ENCODE data around the gene PIAS1. TPM values are rescaled to one million over a fixed set of nuclear protein-coding genes. Genes with fewer than 3 reads are reported as not detected.
A peak's percentile ranks its signal among the peaks of the same experiment; 100 is the strongest.
"Not testable (repeated sequence)": the region's sequence is repeated elsewhere in the genome, so short reads cannot be mapped to it uniquely, and the experiment has no call there.

Gene PIAS1
- total RNA-seq, 2 donors from 2014 or later = 76.7 to 81.9 TPM

DNA sequence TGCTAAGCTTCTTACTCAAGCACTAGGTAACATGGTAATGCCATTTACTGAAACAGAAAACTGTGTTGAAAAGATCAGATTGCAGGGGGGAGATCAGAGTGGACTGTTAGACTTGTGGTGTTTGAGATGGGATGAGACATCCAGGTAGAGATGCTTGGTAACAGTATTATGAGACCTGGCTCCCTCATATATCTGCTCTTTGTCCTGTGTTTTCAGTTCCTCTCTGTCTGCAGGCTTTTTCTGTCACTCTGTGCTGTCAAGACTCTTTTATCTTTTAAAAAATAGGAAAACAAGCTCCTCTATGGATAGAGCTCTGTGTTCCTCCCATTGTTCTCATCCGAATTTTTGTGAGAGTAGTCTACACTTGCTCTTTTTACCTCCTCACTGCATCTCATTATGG, 103.0 kb downstream of the PIAS1 start:
- H3K9me3 ChIP-seq (ENCODE audit: control insufficient read depth, low read length, poor library complexity, severe bottlenecking) = no peaks in the 10 kb centered on the region
- H3K27me3 Mint-ChIP-seq = no peaks in the 10 kb centered on the region
- no peak overlapping the region for H3K4me3 Mint-ChIP-seq
- no peak overlapping the region for H3K27ac Mint-ChIP-seq
- H3K4me1 Mint-ChIP-seq = peaks cover 6% of the 10 kb centered on the region
- no peak for ATAC-seq
- peaks cover 11% of the 10 kb centered on the region for H3K36me3 Mint-ChIP-seq (ENCODE audit: low read depth)
- DNase-seq = no peak

DNA sequence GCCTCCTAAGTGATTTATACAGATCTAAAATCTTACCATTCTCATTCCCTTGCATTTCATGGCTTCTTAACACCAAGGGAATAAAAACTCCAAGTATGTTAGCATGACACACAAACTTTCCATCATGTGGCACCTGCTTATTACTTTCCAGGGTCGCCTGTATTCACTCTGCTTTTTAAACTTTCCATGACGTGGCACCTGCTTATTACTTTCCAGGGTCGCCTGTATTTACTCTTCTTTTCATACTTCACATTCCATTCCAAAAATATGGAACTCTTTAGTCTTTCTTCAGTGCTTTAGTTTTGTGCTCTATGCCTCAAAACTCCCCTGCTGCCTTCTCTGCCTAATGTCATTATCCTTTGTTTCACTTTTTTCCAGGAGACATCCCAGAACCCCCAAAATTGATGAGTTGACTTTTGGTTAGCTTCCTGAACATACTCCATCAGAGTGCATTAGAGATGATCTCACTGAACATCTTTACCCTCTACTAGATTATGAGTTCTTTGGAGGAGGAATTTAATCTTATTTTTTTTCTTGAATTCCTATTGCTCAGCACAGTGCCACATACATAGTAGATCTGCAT, 104.0 kb downstream of the PIAS1 start:
- Mint-ChIP-seq H3K27me3 (no peaks in the 10 kb centered on the region), H3K36me3 (ENCODE audit: low read depth) (peaks cover 11% of the 10 kb centered on the region), H3K27ac (no peak overlapping the region), H3K4me3 (no peak overlapping the region), H3K4me1 (no peaks in the 10 kb centered on the region)
- DNase-seq (no peak), ATAC-seq (no peak)
- H3K9me3 ChIP-seq (ENCODE audit: control insufficient read depth, low read length, poor library complexity, severe bottlenecking) = no peaks in the 10 kb centered on the region

DNA sequence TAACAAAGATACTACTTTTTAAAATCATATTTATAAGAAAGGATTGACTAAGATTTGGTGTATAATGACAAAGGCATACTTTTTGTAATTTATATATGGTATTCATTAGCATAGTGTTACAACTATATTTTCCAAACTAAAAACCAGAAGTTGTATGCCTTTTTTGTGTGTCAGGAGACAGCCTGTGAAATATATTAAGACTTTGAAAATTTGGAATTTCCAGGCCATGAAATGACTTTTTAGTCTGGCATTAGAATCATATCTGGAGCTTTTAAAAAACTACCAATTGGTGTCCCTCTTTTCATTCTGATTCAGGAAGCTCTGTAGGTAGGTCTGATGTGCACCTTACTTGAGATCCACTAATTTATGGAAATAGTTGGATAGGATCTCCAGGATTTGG, 109.1 kb downstream of the PIAS1 start:
- Mint-ChIP-seq H3K4me3 (no peak overlapping the region), H3K36me3 (ENCODE audit: low read depth) (peaks cover 7% of the 10 kb centered on the region), H3K4me1 (no peaks in the 10 kb centered on the region), H3K27me3 (no peaks in the 10 kb centered on the region), H3K27ac (no peak overlapping the region)
- H3K9me3 ChIP-seq (ENCODE audit: control insufficient read depth, low read length, poor library complexity, severe bottlenecking) = no peaks in the 10 kb centered on the region
- ATAC-seq (no peak), DNase-seq (no peak)

DNA sequence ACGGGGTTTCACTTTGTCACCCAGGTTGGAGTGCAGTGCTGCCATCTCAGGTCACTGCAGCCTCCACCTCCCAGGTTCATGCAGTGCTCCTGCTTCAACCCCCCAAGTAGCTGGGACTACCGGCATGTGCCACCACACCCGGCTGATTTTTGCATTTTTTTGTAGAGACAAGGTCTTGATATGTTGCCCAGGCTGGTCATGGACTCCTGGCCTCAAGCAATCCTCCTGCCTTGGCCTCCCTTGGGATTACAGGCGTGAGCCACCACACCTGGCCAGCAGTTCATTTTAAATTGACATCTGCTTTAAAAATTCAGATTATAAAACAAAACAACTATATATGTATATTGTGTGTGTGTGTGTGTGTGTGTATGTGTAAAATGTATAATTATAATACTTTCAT, 112.7 kb downstream of the PIAS1 start:
- no peak for ATAC-seq
- no peaks in the 10 kb centered on the region for H3K4me1 Mint-ChIP-seq
- no peak for DNase-seq
- no peak overlapping the region for H3K4me3 Mint-ChIP-seq
- H3K9me3 ChIP-seq (ENCODE audit: control insufficient read depth, low read length, poor library complexity, severe bottlenecking) = no peaks in the 10 kb centered on the region
- no peaks in the 10 kb centered on the region for H3K27me3 Mint-ChIP-seq
- no peak overlapping the region for H3K27ac Mint-ChIP-seq
- peaks cover 4% of the 10 kb centered on the region for H3K36me3 Mint-ChIP-seq (ENCODE audit: low read depth)

DNA sequence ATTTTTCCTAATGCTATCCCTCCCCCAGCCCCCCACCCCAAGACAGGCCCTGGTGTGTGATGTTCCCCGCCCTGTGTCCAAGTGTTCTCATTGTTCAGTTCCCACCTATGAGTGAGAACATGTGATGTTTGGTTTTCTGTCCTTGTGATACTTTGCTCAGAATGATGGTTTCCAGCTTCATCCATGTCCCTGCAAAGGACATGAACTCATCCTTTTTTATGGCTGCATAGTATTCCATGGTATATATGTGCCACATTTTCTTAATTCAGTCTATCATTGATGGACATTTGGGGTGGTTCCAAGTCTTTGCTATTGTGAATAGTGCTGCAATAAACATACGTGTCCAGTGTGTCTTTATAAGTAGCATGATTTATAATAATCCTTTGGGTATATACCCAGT, 117.9 kb downstream of the PIAS1 start:
- H3K27ac Mint-ChIP-seq; DNase-seq; H3K36me3 Mint-ChIP-seq (ENCODE audit: low read depth); H3K4me1 Mint-ChIP-seq; H3K27me3 Mint-ChIP-seq; H3K9me3 ChIP-seq (ENCODE audit: control insufficient read depth, low read length, poor library complexity, severe bottlenecking); H3K4me3 Mint-ChIP-seq; ATAC-seq: not testable (repeated sequence)

DNA sequence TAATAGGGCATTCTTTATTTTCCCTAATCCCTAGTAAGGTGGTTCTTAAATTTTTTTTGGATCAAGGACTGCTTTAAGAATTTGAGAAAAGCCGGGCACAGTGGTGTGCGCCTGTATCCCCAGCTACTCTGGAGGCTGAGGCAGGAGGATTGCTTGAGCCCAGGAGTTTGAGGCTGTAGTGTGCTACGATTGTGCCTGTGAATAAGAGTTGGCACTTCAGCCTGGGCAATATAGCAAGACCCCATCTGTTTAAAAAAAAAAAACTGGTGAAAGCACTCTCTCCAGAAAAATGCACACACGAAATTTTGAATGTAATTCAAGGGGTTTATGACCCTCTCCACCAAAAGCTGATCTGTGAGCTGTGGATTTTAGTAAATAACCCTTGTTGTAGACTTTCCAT, 119.0 kb downstream of the PIAS1 start:
- Mint-ChIP-seq H3K4me3 (no peak overlapping the region), H3K36me3 (ENCODE audit: low read depth) (peaks cover 4% of the 10 kb centered on the region), H3K27me3 (no peaks in the 10 kb centered on the region), H3K4me1 (peaks cover 2% of the 10 kb centered on the region), H3K27ac (no peak overlapping the region)
- DNase-seq = no peak
- ATAC-seq = no peak
- H3K9me3 ChIP-seq (ENCODE audit: control insufficient read depth, low read length, poor library complexity, severe bottlenecking) = no peaks in the 10 kb centered on the region

DNA sequence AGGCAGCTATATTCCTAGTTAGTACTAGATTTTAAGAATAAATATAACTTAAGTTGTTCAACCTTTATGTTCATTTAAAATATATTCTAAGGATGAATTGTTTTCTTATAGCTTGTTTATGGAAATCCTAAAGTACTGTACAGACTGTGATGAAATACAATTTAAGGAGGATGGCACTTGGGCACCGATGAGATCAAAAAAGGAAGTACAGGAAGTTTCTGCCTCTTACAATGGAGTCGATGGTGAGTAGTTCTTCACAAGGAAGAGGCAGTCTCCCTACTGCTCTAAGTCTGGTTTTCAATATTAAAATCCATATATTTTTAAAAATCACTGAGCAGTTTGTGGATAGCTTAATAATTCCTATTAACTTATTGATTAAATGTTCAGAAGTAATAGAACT, 121.4 kb downstream of the PIAS1 start:
- H3K27ac Mint-ChIP-seq = no peak overlapping the region
- peaks cover 2% of the 10 kb centered on the region for H3K4me1 Mint-ChIP-seq
- ATAC-seq (no peak), DNase-seq (no peak)
- H3K9me3 ChIP-seq (ENCODE audit: control insufficient read depth, low read length, poor library complexity, severe bottlenecking) = no peaks in the 10 kb centered on the region
- H3K36me3 Mint-ChIP-seq (ENCODE audit: low read depth) = peaks cover 4% of the 10 kb centered on the region
- H3K27me3 Mint-ChIP-seq = no peaks in the 10 kb centered on the region
- H3K4me3 Mint-ChIP-seq = no peak overlapping the region

DNA sequence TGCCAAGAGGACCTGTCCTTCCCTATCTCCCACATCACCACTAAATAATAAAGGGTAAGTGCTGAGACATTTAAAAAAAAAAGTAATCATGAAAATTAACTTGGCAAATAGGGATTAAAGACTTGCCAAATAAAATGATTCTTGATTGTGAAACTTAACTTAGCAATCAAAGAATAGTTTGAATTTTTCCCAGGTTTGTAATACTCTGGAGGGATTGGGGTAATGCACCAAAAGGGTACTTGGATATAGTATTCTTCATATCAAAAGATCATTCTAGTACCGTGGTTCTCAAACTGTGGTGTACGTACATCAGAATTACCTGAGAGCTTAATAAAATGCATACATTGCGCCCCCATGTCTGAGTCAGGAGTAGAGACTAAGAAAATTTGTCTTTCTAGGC, 122.5 kb downstream of the PIAS1 start:
- H3K4me1 Mint-ChIP-seq = peaks cover 4% of the 10 kb centered on the region
- no peaks in the 10 kb centered on the region for H3K27me3 Mint-ChIP-seq
- H3K27ac Mint-ChIP-seq = peak overlapping the region; percentile 8
- no peak for DNase-seq
- no peak overlapping the region for H3K4me3 Mint-ChIP-seq
- no peaks in the 10 kb centered on the region for H3K9me3 ChIP-seq (ENCODE audit: control insufficient read depth, low read length, poor library complexity, severe bottlenecking)
- H3K36me3 Mint-ChIP-seq (ENCODE audit: low read depth) = peaks cover 8% of the 10 kb centered on the region
- no peak for ATAC-seq

DNA sequence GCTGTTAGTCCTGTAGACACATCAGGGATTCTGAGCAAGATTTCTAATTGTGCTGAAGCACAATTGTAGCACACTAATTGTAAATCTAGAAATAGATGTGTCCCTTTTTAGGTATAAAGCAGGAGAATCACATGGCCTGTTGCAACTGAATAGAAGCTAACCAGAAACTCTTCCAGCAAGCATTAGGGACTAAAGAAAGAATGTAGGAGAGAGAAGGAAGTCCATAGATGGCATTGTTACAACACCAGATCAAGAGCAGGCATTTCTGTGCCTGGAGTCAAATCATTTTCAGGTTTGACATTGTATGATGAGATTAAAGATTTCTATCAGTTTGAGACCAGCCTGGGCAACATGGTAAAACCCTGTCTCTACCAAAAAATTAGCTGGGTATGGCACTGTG, 123.6 kb downstream of the PIAS1 start:
- Mint-ChIP-seq H3K36me3 (ENCODE audit: low read depth) (peaks cover 8% of the 10 kb centered on the region), H3K4me1 (peaks cover 4% of the 10 kb centered on the region), H3K27me3 (no peaks in the 10 kb centered on the region), H3K27ac (peak overlapping the region; percentile 16), H3K4me3 (no peak overlapping the region)
- no peaks in the 10 kb centered on the region for H3K9me3 ChIP-seq (ENCODE audit: control insufficient read depth, low read length, poor library complexity, severe bottlenecking)
- no peak for ATAC-seq
- no peak for DNase-seq

DNA sequence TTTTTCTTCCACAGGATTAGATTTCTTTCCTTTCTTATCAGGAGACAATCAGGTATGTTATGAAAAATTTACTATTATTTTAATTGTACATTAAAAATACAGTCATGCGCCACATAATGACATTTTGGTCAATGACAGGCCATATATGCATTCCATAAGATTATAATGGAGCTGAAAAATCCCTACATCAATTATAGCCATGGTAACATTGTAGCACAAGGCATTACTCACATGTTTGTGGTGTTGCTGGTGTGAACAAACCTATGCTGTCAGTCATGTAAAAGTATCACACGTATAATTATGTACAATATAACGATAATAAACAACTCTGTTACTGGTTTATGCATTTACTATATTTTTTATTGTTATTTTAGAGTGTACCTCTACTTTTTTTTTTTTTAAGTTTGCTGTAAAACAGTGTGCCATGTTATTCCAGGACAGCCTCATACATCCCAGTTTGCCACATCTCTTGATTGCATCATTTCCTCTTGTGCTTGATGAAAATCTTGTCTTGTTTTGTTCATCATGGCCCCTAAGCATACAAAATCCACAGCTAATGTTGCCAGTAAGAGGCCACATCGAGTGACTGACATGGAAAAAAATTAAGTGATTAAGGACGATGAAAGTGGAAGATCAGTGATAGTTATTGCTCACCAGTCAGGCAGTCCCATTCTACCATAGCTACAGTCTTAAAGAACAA, 129.7 kb downstream of the PIAS1 start:
- H3K27ac Mint-ChIP-seq = peak overlapping the region; percentile 8
- DNase-seq (no peak), ATAC-seq (no peak)
- H3K4me1 Mint-ChIP-seq = peaks cover 5% of the 10 kb centered on the region
- no peaks in the 10 kb centered on the region for H3K9me3 ChIP-seq (ENCODE audit: control insufficient read depth, low read length, poor library complexity, severe bottlenecking)
- peaks cover 14% of the 10 kb centered on the region for H3K36me3 Mint-ChIP-seq (ENCODE audit: low read depth)
- H3K4me3 Mint-ChIP-seq = no peak overlapping the region
- H3K27me3 Mint-ChIP-seq = no peaks in the 10 kb centered on the region

DNA sequence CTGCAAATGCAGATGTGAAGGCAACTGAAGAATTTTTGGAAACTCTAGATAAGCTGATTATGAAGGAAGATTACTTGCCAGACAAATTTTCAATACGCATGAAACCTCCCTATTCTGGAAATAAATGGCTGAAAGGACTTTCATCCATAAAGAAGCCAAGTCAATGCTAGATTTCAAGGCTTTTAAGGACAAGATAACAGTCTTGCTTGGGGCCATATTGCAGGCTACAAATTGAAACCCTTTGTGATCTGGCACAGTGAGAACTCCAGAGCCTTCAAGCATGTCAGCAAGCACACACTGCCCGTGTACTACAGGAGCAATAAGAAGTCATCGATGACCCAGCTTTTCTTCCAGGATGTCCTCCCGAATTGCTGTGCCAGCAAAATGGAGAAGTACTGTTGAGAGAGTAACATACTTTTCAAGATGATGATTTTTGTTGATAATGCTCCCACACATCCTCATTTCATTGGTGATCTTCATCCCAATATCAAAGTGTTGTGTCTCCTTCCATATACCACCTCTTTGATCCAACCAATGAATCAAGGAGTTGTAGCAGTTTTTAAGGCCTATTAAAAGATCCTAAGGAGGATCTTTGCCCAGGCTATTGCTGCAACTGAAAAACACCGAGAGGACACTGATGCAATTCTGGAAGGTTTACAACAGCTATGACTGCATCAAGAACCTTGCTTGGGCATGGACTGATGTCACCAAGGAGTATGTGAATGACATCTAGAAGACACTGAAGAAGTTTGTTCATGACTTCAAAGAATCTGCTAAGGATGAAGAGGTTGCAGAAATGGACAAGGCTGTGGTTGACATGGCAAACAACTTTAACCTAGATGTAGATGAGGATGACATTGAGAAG, 130.7 kb downstream of the PIAS1 start:
- ATAC-seq = no peak
- H3K4me1 Mint-ChIP-seq = peaks cover 5% of the 10 kb centered on the region
- no peak overlapping the region for H3K4me3 Mint-ChIP-seq
- H3K27ac Mint-ChIP-seq = peak overlapping the region; percentile 8
- no peak for DNase-seq
- no peaks in the 10 kb centered on the region for H3K27me3 Mint-ChIP-seq
- H3K36me3 Mint-ChIP-seq (ENCODE audit: low read depth) = peaks cover 14% of the 10 kb centered on the region
- H3K9me3 ChIP-seq (ENCODE audit: control insufficient read depth, low read length, poor library complexity, severe bottlenecking) = no peaks in the 10 kb centered on the region

DNA sequence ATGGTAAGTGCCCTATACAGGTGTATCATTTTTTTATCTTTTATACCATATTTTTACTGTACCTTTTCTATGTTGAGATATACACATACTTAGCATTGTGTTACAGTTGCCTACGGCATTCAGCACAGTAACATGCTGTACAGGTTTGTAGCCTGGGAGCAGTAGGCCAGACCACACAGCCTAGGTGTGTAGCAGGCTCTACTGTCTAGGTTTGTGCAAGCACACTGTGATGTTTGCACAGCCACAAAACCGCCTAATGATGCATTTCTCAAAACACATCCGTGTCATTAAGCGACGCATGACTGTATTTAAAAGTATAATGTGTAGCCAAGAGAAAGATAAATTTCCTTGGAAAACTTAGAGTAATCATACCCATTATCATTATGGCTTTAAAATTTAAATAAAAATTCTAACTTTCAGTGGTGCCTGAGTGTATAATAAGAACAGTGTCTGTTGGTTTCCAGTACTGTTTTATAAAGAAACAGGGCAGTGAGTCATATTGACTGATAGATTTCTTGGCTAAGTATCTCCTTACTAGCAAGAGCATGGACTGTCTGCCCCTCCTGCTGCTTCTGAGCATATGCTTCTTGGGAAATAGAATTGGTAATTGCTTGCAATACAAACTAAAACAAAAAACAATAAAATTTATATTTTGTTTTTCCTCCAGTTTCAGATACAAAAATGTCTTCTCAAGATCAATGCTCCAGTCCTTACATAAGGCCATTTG, 132.7 kb downstream of the PIAS1 start:
- H3K36me3 Mint-ChIP-seq (ENCODE audit: low read depth) = peaks cover 15% of the 10 kb centered on the region
- ATAC-seq = no peak

DNA sequence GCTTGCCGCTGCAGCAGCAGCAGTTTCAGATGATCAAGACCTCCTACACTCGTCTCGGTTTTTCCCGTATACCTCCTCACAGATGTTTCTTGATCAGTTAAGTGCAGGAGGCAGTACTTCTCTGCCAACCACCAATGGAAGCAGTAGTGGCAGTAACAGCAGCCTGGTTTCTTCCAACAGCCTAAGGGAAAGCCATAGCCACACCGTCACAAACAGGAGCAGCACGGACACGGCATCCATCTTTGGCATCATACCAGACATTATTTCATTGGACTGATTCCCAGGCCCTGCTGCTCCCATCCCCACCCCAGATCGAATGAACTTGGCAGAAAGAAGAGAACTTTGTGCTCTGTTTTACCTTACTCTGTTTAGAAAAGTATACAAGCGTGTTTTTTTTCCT, 133.4 kb downstream of the PIAS1 start:
- Mint-ChIP-seq H3K27me3 (no peaks in the 10 kb centered on the region), H3K27ac (peak overlapping the region; percentile 47), H3K4me3 (no peak overlapping the region), H3K4me1 (peaks cover 3% of the 10 kb centered on the region), H3K36me3 (ENCODE audit: low read depth) (peaks cover 15% of the 10 kb centered on the region)
- ATAC-seq (no peak), DNase-seq (no peak)
- no peaks in the 10 kb centered on the region for H3K9me3 ChIP-seq (ENCODE audit: control insufficient read depth, low read length, poor library complexity, severe bottlenecking)

More for the DNA sequence above, 132.7 kb downstream of the PIAS1 start:
- Mint-ChIP-seq H3K4me1 (peaks cover 3% of the 10 kb centered on the region), H3K4me3 (no peak overlapping the region), H3K27ac (no peak overlapping the region), H3K27me3 (no peaks in the 10 kb centered on the region)
- DNase-seq = no peak
- H3K9me3 ChIP-seq (ENCODE audit: control insufficient read depth, low read length, poor library complexity, severe bottlenecking) = no peaks in the 10 kb centered on the region

Measured in T-helper 17 cell (primary cell).